Lower leg skin (tissue), 3 donors: ENCODE measurements around the gene GJC2.

Experiments
- POLR2A ChIP-seq, 2 donors: fragments of 450-650 bp; IDR thresholded peaks; one replicate each; pipeline ENCODE4 v1.6.1; 2016 to 2017; ENCODE audit warnings: antibody characterized with exemption in 2 of 2, mild to moderate bottlenecking in 1 of 2, moderate library complexity in 1 of 2
- TF ChIP-seq, protein P1 (sequence below), 3 donors: fragments of 450-650 bp; IDR thresholded peaks; one replicate each; pipeline ENCODE4 v1.5.1; 2016; ENCODE audit warnings: antibody characterized with exemption in 3 of 3, mild to moderate bottlenecking in 3 of 3, moderate library complexity in 2 of 3

DNA sequence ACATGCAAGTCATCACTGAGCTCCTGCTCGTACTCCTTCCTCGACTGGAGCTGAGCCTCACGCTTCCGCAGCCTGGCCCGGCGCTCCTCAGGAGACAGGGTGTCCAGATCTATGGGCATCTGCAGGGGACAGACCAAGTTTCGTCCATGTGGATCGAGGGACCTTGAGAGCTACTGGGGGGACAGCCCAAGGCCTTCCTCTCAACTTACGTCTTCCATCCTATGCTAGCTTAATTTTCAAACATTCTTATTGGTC is 43.0 kb upstream of the GJC2 start:
- TF ChIP-seq POLR2A (IDR thresholded peaks at IDR 0.05) = no peak
- TF ChIP-seq, protein P1, sequence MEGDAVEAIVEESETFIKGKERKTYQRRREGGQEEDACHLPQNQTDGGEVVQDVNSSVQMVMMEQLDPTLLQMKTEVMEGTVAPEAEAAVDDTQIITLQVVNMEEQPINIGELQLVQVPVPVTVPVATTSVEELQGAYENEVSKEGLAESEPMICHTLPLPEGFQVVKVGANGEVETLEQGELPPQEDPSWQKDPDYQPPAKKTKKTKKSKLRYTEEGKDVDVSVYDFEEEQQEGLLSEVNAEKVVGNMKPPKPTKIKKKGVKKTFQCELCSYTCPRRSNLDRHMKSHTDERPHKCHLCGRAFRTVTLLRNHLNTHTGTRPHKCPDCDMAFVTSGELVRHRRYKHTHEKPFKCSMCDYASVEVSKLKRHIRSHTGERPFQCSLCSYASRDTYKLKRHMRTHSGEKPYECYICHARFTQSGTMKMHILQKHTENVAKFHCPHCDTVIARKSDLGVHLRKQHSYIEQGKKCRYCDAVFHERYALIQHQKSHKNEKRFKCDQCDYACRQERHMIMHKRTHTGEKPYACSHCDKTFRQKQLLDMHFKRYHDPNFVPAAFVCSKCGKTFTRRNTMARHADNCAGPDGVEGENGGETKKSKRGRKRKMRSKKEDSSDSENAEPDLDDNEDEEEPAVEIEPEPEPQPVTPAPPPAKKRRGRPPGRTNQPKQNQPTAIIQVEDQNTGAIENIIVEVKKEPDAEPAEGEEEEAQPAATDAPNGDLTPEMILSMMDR (IDR thresholded peaks at IDR 0.05) = no peak
